H1 (cell line): ENCODE measurements around the gene CISTR.

Experiments
- CTCF ChIP-seq, 3 experiments: IDR thresholded peaks; 1 replicate in 2 of 3; 2 replicates in 1 of 3; pipeline versions ENCODE4 v1.5.1 to v1.6.1; 2011; ENCODE audit warnings: low read length in 3 of 3, mild to moderate bottlenecking in 3 of 3, inconsistent platforms in 2 of 3, low read depth in 1 of 3, moderate library complexity in 1 of 3; ENCODE audit not compliant: insufficient read depth in 1 of 3; ENCODE audit errors: control extremely low read depth in 1 of 3
- POLR2AphosphoS5 ChIP-seq: IDR thresholded peaks from 2 replicates; pipeline ENCODE4 v1.6.1; 2011; ENCODE audit warnings: low read depth, low read length
- TEAD4 ChIP-seq: IDR thresholded peaks from 2 replicates; pipeline ENCODE4 v1.6.1; 2012; ENCODE audit warnings: low read depth, low read length, inconsistent platforms, mixed read lengths
- ZNF274 ChIP-seq: IDR thresholded peaks from 2 replicates; pipeline ENCODE4 v1.7.0; 2012; ENCODE audit warnings: low read length, borderline replicate concordance; ENCODE audit errors: extremely low read depth

DNA sequence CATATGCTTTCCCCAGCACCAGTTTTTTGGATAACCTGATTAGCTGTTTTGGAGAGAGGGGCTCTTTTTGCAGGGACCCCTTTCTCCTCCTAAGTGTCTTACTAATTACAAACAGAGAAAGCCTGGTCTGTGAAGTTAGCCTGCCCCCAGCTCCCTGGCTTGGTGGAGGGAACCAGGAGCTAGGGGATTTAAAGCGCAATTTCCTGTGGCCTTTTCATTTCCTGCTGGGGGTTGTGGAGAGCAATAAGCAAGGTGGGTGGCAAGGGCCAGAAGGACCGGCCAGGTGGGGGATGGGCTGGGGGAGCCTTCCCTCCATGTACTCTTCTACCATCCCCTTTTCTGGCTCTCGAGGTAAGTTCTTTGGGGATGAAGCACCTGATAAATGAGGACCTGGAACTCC lies 4.1 kb upstream of the CISTR start:
- TF ChIP-seq ZNF274 (no peak), POLR2AphosphoS5 (no peak), TEAD4 (no peak), CTCF (IDR thresholded peaks at IDR 0.05; ENCODE audit: control extremely low read depth in 1 of 3, insufficient read depth in 1 of 3, low read depth in 1 of 3, low read length in 3 of 3) (no peak)
